ENCODE measurements around the gene ACSF3. TPM values are rescaled to one million over a fixed set of nuclear protein-coding genes. Genes with fewer than 3 reads are reported as not detected.

Gene ACSF3
- total RNA-seq, 1 experiment from 2014 or later: 30.8 TPM

- BruUV-seq (replicated peaks): no TSS peak
- no peaks in the 10 kb centered on the region for H3K27me3 ChIP-seq (ENCODE audit: control insufficient read depth, insufficient read depth, low read length)
- H3K4me3 ChIP-seq (ENCODE audit: low read depth in 2 of 2, low read length in 2 of 2): no peak overlapping the region
- peaks cover 4% of the 10 kb centered on the region for H3K4me1 ChIP-seq (ENCODE audit: control insufficient read depth, insufficient read depth, low read length)
- H3K27ac ChIP-seq (ENCODE audit: low read length): no peak overlapping the region
- intact Hi-C loops (cut with micrococcal nuclease; ENCODE audit: unreplicated experiment): no loop called here
- peaks cover 3% of the 10 kb centered on the region; the same call in 1 of the 2 replicates for H3K36me3 ChIP-seq (ENCODE audit: control insufficient read depth, insufficient read depth, low read length)
- DNase-seq (ENCODE audit: low read depth, low spot score) (no peak), ATAC-seq (no peak)
- in situ Hi-C loops (cut with HindIII; ENCODE audit: low pct_unique_long_range_greater_than_20kb, low sequenced_read_pairs): no loop called here
- ChIA-PET CTCF (no interaction called here), POLR2A (no interaction called here)
- H3K9me3 ChIP-seq (ENCODE audit: control insufficient read depth, insufficient read depth, low read depth, low read length): no peaks in the 10 kb centered on the region
- TF ChIP-seq TCF7L2 (IDR thresholded peaks at IDR 0.05; ENCODE audit: low read depth, low read length) (no peak), SIN3A (IDR thresholded peaks at IDR 0.05; ENCODE audit: borderline replicate concordance, insufficient read depth, low read depth, low read length) (no peak), CTCF (IDR thresholded peaks at IDR 0.05) (no peak), REST (IDR thresholded peaks at IDR 0.05; ENCODE audit: insufficient read depth in 1 of 2, low read depth in 2 of 2, low read length in 1 of 2) (no peak), POLR2AphosphoS5 (IDR thresholded peaks at IDR 0.05; ENCODE audit: low read depth, low read length) (no peak)
These were observed 43.4 kb upstream of the ACSF3 start for GRCh38 chr16:89050119-89050867.

- Histone ChIP-seq H3K27me3 (ENCODE audit: control insufficient read depth, insufficient read depth, low read length) (no peaks in the 10 kb centered on the region), H3K4me3 (ENCODE audit: low read depth in 2 of 2, low read length in 2 of 2) (no peak overlapping the region), H3K4me1 (ENCODE audit: control insufficient read depth, insufficient read depth, low read length) (peaks cover 4% of the 10 kb centered on the region), H3K27ac (ENCODE audit: low read length) (no peak overlapping the region), H3K36me3 (ENCODE audit: control insufficient read depth, insufficient read depth, low read length) (peaks cover 3% of the 10 kb centered on the region; the same call in 1 of the 2 replicates), H3K9me3 (ENCODE audit: control insufficient read depth, insufficient read depth, low read depth, low read length) (no peaks in the 10 kb centered on the region)
- POLR2A ChIA-PET: no interaction called here
- DNase-seq (ENCODE audit: low read depth, low spot score) (no peak), ATAC-seq (no peak)
- CTCF ChIA-PET: interaction anchor here (0.6 kb wide), 1 partner anchor 87 kb away, joined by 4 read pairs; no protein-coding TSS in a partner anchor
- TF ChIP-seq SIN3A (IDR thresholded peaks at IDR 0.05; ENCODE audit: borderline replicate concordance, insufficient read depth, low read depth, low read length): no peak
- TF ChIP-seq REST (IDR thresholded peaks at IDR 0.05; ENCODE audit: insufficient read depth in 1 of 2, low read depth in 2 of 2, low read length in 1 of 2): no peak
- no peak for TF ChIP-seq CTCF (IDR thresholded peaks at IDR 0.05)
- intact Hi-C loops (cut with micrococcal nuclease; ENCODE audit: unreplicated experiment) (no loop called here), in situ Hi-C loops (cut with HindIII; ENCODE audit: low pct_unique_long_range_greater_than_20kb, low sequenced_read_pairs) (no loop called here)
- no TSS peak for BruUV-seq (replicated peaks)
These were observed 42.8 kb upstream of the ACSF3 start for GRCh38 chr16:89050868-89051311.

Measured in Panc1 (cell line).